Progenitor cell of endocrine pancreas (in vitro differentiated cells): Measurements from ENCODE around the gene DCC. TPM values are rescaled to one million over a fixed set of nuclear protein-coding genes. Genes with fewer than 3 reads are reported as not detected.

Source experiments
- DNase-seq: peaks from one replicate; pipeline ENCODE4 v3.0.0; 2021; ENCODE audit warnings: low spot score; ENCODE audit not compliant: unreplicated experiment
- H3K27ac Mint-ChIP-seq: 2 replicates; pipeline ENCODE4 v1.8.0; 2021; ENCODE audit warnings: mild to moderate bottlenecking, moderate library complexity, mixed read lengths
- H3K27me3 Mint-ChIP-seq: 2 replicates; pipeline ENCODE4 v1.8.0; 2021; ENCODE audit warnings: mixed read lengths
- H3K36me3 Mint-ChIP-seq: 2 replicates; pipeline ENCODE4 v1.8.0; 2022; ENCODE audit warnings: mixed read lengths; ENCODE audit not compliant: insufficient read depth
- H3K4me1 Mint-ChIP-seq: 2 replicates; pipeline ENCODE4 v1.8.0; 2021; ENCODE audit warnings: low read depth, mixed read lengths
- H3K4me3 Mint-ChIP-seq: 2 replicates; pipeline ENCODE4 v1.8.0; 2021; ENCODE audit warnings: low read depth, mild to moderate bottlenecking, moderate library complexity, mixed read lengths
- H3K9me3 Mint-ChIP-seq: 2 replicates; pipeline ENCODE4 v1.8.0; 2021; ENCODE audit warnings: low read depth, mixed read lengths
- total RNA-seq: library from RNA; stranded (reverse); gene quantifications from 2 replicates; pipeline ENCODE4 v1.2.1, GENCODE V29; 2021
- TF ChIP-seq, protein P1 (sequence below): fragments of 200-600 bp; sonication (generic); IDR thresholded peaks from one replicate; pipeline ENCODE4 v1.5.0; 2021; ENCODE audit warnings: antibody characterized with exemption, mild to moderate bottlenecking; ENCODE audit not compliant: unreplicated experiment

The DCC gene
- total RNA-seq, 1 donor from 2014 or later, result 8.4 TPM

- Mint-ChIP-seq H3K9me3 (no peaks in the 10 kb centered on the region), H3K4me1 (no peaks in the 10 kb centered on the region), H3K27ac (no peak overlapping the region), H3K27me3 (no peaks in the 10 kb centered on the region), H3K4me3 (no peak overlapping the region), H3K36me3 (no peaks in the 10 kb centered on the region)
- no peak for DNase-seq
- TF ChIP-seq, protein P1, sequence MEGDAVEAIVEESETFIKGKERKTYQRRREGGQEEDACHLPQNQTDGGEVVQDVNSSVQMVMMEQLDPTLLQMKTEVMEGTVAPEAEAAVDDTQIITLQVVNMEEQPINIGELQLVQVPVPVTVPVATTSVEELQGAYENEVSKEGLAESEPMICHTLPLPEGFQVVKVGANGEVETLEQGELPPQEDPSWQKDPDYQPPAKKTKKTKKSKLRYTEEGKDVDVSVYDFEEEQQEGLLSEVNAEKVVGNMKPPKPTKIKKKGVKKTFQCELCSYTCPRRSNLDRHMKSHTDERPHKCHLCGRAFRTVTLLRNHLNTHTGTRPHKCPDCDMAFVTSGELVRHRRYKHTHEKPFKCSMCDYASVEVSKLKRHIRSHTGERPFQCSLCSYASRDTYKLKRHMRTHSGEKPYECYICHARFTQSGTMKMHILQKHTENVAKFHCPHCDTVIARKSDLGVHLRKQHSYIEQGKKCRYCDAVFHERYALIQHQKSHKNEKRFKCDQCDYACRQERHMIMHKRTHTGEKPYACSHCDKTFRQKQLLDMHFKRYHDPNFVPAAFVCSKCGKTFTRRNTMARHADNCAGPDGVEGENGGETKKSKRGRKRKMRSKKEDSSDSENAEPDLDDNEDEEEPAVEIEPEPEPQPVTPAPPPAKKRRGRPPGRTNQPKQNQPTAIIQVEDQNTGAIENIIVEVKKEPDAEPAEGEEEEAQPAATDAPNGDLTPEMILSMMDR, result no peak
Measured at GRCh38 chr18:52874774-52875173, 534.8 kb downstream of the DCC start.

GRCh38 chr18:52875725-52876124 lies 535.7 kb downstream of the DCC start:
- no peak for DNase-seq
- Mint-ChIP-seq H3K4me3 (no peak overlapping the region), H3K4me1 (no peaks in the 10 kb centered on the region), H3K9me3 (peaks cover 4% of the 10 kb centered on the region), H3K27ac (no peak overlapping the region), H3K36me3 (no peaks in the 10 kb centered on the region), H3K27me3 (no peaks in the 10 kb centered on the region)
- TF ChIP-seq, protein P1, result no peak

DNA sequence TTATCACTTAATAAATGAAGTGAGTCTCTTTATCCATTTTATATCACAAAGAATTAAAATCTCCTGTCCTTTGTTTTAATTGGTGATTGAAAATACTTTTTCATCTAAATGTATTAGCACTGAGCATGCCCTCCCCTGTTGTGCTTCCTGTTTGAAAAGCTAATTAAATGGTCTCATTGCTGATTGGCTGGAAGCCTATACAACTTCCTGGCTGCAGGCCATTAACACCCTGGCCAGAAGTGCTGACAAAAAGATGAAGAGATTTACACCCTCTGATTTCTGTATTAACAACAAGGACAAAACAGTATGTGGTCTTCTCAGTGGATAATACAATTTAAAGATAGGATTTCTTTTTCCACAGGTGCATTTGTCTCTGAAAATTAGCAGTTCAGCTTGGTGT lies 548.0 kb downstream of the DCC start:
- TF ChIP-seq, protein P1, result no peak
- Mint-ChIP-seq H3K27ac (no peak overlapping the region), H3K36me3 (no peaks in the 10 kb centered on the region), H3K9me3 (peaks cover 1% of the 10 kb centered on the region), H3K4me3 (no peak overlapping the region), H3K4me1 (no peaks in the 10 kb centered on the region), H3K27me3 (no peaks in the 10 kb centered on the region)
- no peak for DNase-seq

DNA sequence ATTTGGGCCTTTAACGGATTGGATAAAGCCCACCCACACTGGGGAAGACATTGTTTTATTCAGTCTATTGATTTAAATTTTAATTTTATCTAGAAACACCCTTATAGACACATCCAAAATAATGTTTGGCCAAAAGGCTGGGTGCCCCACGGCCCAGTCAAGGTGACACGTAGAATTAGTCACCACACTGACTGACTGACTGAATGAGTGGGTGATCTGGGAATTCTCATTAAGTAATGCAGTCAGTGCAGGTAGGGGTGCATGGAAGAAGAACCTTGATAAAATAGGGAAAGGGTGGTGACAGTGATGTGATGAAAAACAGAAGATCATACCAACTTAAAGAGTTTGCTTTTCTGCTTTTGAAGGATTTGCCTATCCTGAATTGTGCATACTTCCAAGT lies 554.8 kb downstream of the DCC start:
- Mint-ChIP-seq H3K4me1 (peaks cover 6% of the 10 kb centered on the region), H3K4me3 (no peak overlapping the region), H3K27me3 (no peaks in the 10 kb centered on the region), H3K27ac (no peak overlapping the region), H3K9me3 (no peaks in the 10 kb centered on the region), H3K36me3 (no peaks in the 10 kb centered on the region)
- TF ChIP-seq, protein P1, result no peak
- no peak for DNase-seq

DNA sequence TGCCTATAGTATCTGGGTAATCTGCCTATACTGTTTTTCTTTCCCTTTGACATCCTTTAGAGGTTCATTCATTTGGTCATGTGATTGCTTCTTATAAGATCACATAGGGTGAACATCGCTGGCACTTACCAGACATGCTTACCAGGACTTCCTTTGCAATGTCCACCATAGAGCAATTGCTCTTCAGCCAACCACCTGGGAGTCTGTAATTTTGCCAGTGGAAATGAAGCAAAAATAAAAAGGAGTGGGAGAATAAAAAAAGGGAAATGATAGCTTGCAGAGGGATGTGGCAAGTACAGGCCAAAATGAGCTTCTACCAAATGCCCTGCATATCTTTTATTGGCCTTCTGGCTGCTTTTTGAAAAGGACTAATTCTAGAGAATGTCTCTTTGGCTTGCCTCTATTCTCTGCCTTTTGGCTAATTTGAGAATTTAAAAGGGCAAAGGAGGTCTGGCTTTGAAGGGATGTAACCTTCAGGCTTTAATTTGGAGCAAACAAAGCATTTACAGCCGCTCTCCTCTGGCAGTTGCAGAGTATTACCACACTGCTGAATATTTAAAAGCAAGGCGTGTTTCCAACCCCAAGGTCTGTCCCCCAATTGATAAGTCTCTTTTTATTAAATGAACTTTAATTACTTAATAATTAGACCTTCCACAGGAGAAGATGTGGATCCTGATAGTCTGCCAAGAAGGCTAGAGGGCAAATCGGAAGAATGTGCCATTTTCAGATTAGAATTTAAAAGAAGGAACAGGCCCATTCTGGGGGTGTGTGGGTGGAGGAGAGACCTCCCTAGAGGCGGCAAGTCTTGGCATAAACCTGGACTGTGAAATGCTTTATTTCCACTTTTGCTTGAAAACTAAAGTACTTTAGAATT lies 557.9 kb downstream of the DCC start:
- no peaks in the 10 kb centered on the region for H3K27me3 Mint-ChIP-seq
- H3K4me1 Mint-ChIP-seq, result peaks cover 6% of the 10 kb centered on the region
- no peaks in the 10 kb centered on the region for H3K9me3 Mint-ChIP-seq
- TF ChIP-seq, protein P1, result no peak
- H3K4me3 Mint-ChIP-seq, result no peak overlapping the region
- H3K36me3 Mint-ChIP-seq, result no peaks in the 10 kb centered on the region
- no peak for DNase-seq
- H3K27ac Mint-ChIP-seq, result no peak overlapping the region
